Measurements from ENCODE around the gene XPR1.

DNA sequence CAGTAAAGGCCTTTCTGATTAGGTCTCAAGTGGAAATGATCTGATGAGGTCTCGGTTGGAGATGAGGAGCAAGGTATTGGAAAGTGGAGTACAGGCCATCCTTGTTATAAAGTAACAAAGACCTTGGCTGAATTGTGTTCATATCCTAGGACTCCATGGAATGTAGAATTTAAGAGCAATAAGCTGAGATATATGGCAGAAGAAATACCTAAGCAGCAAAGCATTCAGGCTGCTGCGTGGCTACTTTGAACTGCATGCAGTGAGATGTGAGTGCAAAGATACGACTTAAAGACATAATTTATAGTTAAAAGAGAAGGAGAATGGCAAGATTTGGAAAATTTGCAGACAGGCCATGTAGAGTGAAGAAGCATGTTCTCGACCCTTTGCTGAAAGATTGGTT is 11.2 kb upstream of the XPR1 start:
- TF ChIP-seq POLR2A (IDR thresholded peaks at IDR 0.05) (no peak), EP300 (IDR thresholded peaks at IDR 0.05; ENCODE audit: low read depth) (no peak), CTCF (IDR thresholded peaks at IDR 0.05) (no peak), POLR2AphosphoS5 (IDR thresholded peaks at IDR 0.05) (no peak)

Data from transverse colon (tissue), 4 donors.